ENCODE measurements around the gene PKIG.

DNA sequence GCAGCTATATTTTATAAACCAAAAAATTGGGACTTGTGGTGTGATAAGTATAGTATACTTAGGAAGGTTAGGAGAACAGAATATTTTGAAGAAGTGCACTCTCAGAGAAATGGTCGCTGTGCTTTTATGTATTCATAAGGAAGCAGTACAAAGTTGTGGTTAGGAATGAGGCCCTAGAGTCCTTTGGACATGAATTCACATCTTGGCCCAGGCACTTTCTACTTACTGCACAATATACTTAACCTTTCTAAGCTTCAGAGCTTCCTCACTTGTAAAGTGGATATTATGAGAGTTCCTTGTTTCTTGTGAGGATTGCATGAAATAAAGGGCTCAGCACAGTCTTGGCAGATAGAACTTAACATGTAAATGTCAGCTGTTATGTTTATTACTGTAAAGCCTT is 39.5 kb upstream of the PKIG start:
- no peak for TF ChIP-seq POLR2AphosphoS5 (IDR thresholded peaks at IDR 0.05; ENCODE audit: low read depth)
- TF ChIP-seq, protein P1, sequence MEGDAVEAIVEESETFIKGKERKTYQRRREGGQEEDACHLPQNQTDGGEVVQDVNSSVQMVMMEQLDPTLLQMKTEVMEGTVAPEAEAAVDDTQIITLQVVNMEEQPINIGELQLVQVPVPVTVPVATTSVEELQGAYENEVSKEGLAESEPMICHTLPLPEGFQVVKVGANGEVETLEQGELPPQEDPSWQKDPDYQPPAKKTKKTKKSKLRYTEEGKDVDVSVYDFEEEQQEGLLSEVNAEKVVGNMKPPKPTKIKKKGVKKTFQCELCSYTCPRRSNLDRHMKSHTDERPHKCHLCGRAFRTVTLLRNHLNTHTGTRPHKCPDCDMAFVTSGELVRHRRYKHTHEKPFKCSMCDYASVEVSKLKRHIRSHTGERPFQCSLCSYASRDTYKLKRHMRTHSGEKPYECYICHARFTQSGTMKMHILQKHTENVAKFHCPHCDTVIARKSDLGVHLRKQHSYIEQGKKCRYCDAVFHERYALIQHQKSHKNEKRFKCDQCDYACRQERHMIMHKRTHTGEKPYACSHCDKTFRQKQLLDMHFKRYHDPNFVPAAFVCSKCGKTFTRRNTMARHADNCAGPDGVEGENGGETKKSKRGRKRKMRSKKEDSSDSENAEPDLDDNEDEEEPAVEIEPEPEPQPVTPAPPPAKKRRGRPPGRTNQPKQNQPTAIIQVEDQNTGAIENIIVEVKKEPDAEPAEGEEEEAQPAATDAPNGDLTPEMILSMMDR (conservative IDR thresholded peaks at IDR 0.05; ENCODE audit: low read depth in 2 of 2), result no peak
- TF ChIP-seq EZH2 (IDR thresholded peaks at IDR 0.05; ENCODE audit: low read depth, unreplicated experiment), result no peak

Data from GM23338 (cell line).